AG04449 (cell line): ENCODE data around the gene CFAP74.

Experiments used
- CTCF ChIA-PET: fragments of 350-600 bp; formaldehyde crosslinking; extraction: SDS; loops from one replicate; lab custom pipeline; 2021; ENCODE audit warnings: antibody characterized with exemption; lab: Yijun Ruan, JAX
- POLR2A ChIA-PET: fragments of 400-600, 350-600 bp; formaldehyde crosslinking; extraction: SDS; loops from one replicate; lab custom pipeline; 2020; ENCODE audit warnings: antibody characterized with exemption, inconsistent platforms; lab: Yijun Ruan, JAX
- DNase-seq: peaks from one replicate; pipeline ENCODE4 v3.0.0-alpha.2; 2010; ENCODE audit warnings: low read depth, low spot score
- H3K4me3 ChIP-seq: 2 replicates; pipeline ENCODE4 v1.5.1; 2011; ENCODE audit warnings: low read depth, mild to moderate bottlenecking, control low read depth, low read length
- TF ChIP-seq, protein P1 (sequence below): IDR thresholded peaks from one replicate; pipeline ENCODE4 v1.5.1; 2011; ENCODE audit warnings: mild to moderate bottlenecking, moderate library complexity, low read length, control low read depth, inconsistent platforms; ENCODE audit not compliant: insufficient read depth; ENCODE audit errors: missing control alignments

Gene CFAP74

DNA sequence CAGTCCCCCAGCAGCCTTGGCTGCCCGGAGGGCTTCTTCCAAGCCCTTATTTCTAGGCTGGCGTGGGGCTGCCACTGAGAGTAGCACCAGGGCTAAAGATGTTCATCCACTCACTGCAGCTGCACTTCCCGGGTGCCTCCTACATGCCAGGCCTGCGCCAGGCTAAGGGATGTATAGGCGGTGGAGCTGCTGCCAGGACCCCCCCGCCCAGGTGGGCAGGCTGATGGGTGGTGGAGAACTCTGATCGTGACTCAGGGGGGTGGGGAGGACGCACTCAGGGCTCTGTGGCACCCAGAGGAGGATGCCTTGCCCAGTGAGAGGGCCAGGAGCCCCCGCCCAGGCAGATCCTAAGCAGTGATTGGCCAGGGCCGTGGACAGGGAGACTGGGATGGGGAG, 34.1 kb downstream of the CFAP74 start:
- CTCF ChIA-PET = interaction anchor here (0.5 kb wide), 1 partner anchor 11 kb away, joined by 3 read pairs; no protein-coding TSS in a partner anchor
- POLR2A ChIA-PET = no interaction called here

DNA sequence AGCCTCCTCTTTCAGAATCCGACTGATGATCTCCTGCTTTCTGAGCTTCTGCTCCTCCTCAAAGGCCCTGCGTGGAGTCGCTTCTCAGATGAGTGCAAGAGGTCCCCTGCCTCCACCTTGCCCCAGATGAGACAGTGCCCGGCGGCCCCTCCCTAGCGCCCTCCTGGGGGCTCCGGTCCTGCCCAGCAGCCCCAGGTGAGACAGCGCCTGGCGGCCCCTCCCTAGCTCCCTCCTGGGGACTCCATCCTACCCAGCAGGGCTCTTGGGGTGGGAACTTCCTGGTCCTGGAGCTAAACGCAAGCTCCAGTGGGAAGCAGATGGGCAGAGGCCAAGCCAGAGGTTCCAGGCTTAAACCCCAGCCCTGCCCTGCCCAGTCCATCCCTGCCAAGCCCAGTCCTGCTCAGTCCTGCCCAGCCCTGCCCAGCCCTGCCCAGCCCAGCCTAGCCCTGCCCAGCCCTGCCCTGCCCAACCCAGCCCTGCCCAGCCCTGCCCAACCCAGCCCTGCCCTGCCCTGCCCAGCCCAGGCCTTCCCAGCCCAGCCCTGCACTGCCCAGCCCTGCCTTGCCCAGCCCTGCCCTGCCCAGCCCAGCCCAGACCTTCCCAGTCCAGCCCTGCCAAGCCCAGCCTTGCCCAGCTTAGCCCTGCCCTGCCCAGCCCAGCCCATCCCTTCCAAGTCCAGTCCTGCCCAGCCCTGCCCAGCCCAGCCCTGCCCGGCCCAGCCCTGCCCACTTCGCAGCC, 34.6 kb downstream of the CFAP74 start:
- no peak overlapping the region for H3K4me3 ChIP-seq
- ChIA-PET CTCF (no interaction called here), POLR2A (no interaction called here)
- TF ChIP-seq, protein P1, sequence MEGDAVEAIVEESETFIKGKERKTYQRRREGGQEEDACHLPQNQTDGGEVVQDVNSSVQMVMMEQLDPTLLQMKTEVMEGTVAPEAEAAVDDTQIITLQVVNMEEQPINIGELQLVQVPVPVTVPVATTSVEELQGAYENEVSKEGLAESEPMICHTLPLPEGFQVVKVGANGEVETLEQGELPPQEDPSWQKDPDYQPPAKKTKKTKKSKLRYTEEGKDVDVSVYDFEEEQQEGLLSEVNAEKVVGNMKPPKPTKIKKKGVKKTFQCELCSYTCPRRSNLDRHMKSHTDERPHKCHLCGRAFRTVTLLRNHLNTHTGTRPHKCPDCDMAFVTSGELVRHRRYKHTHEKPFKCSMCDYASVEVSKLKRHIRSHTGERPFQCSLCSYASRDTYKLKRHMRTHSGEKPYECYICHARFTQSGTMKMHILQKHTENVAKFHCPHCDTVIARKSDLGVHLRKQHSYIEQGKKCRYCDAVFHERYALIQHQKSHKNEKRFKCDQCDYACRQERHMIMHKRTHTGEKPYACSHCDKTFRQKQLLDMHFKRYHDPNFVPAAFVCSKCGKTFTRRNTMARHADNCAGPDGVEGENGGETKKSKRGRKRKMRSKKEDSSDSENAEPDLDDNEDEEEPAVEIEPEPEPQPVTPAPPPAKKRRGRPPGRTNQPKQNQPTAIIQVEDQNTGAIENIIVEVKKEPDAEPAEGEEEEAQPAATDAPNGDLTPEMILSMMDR = no peak
- no peak for DNase-seq

More for the DNA sequence above, 34.1 kb downstream of the CFAP74 start:
- TF ChIP-seq, protein P1 = no peak
- H3K4me3 ChIP-seq = no peak overlapping the region
- DNase-seq = no peak

DNA sequence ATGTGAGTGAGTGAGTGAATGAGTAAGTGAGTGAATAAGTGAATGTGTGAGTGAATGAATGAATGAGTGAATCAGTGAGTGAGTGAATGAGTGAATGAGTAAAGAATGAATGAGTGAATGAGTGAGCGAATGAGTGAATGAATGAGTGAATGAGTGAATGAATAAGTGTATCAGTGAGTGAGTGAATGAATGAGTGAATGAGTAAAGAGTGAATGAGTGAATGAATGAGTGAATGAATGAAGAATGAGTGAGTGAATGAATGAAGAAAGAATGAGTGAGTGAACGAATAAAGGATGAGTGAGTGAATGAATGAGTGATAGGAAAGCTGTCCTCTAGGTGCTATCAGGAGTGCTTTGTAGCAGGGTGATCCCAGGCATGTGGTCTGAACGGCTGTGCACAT, 35.7 kb downstream of the CFAP74 start:
- POLR2A ChIA-PET = no interaction called here
- no peak for DNase-seq
- H3K4me3 ChIP-seq = no peak overlapping the region
- CTCF ChIA-PET = interaction anchor here (1.3 kb wide), 1 partner anchor 77 kb away, joined by 4 read pairs; no protein-coding TSS in a partner anchor
- TF ChIP-seq, protein P1 = no peak

DNA sequence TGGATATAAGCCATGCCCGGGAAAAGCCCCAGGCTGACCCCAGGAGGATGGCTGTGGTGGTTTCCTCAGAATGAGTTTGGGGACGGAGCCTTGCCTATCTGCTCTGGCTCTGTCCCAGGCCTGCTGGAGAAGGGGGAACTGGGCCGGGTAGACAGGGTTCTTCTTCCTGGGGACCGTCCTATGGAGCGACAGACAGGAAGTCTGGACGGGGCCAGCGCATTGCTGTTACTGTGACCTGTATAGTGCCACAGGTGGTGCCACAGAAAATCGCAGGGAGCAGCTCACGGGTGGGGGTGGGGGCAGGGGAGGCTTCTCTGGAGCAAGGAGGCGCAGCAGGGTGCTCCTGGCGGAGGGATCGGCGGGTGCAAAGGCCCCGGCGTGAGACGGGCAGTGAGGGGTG, 36.4 kb downstream of the CFAP74 start:
- TF ChIP-seq, protein P1 = no peak
- H3K4me3 ChIP-seq = no peak overlapping the region
- POLR2A ChIA-PET = no interaction called here
- no peak for DNase-seq
- CTCF ChIA-PET = interaction anchor here (1.3 kb wide), 1 partner anchor 78 kb away, joined by 4 read pairs; no protein-coding TSS in a partner anchor

DNA sequence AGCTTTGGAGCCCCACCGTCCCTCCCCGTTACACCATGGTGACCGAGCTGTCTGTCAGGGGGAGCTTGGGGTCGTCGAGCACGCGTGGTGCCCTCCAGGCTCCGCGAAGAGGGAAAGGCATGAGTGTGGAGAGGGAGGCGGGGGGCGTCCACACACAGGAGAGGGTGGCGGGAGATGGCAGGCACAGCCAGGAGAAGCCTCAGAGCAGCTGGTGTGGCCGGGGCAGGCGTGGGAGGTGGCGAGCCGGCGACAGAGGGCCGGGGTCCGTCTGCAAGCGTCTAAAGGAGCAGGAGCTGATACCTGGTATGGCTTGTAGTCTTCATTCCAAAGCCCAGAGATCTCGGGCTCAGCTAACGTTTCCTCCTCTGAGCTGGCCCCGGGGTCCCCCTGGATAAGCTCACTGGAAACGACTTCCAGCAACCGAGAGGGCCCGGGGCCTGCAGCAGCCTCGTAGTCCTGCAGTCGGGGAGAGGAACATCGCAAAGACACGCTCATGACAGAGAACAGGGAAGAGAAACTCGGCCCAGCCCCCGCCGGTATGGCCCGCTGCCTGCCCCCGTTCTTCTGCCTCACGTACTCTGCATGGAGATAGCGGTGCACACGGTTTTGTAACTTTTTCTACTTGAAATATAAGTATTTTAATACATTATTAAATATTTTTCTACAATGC, 37.4 kb downstream of the CFAP74 start:
- POLR2A ChIA-PET = no interaction called here
- TF ChIP-seq, protein P1 = no peak

DNA sequence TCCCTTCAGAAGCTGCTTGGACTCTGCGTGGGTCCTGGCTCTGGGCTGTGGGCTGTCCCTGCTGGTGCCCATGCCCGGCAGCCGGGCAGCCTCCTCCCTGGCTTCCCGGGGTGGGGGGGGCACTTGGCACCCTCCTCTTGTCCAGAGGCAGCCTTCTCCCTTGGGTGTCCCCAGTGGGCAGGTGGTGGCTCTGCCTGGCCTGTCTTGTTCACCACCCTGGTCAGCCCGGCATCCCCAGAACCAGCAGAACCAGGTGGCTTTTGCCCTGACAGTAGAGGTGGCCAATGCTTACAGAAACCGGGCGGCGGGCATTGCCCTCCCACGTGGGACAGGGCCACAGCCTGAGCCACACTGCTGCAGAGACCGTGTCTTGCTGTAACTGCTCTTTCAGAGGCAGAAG, 38.0 kb downstream of the CFAP74 start:
- DNase-seq = no peak
- TF ChIP-seq, protein P1 = no peak
- CTCF ChIA-PET = interaction anchor here (1.3 kb wide), 1 partner anchor 79 kb away, joined by 4 read pairs; no protein-coding TSS in a partner anchor
- POLR2A ChIA-PET = no interaction called here
- H3K4me3 ChIP-seq = no peak overlapping the region

More for the DNA sequence above, 37.4 kb downstream of the CFAP74 start:
- no peak overlapping the region for H3K4me3 ChIP-seq
- DNase-seq = no peak
- CTCF ChIA-PET = interaction anchor here (0.8 to 1.3 kb wide), 2 partner anchors 14 to 79 kb away, joined by 3 to 4 read pairs; no protein-coding TSS in a partner anchor
